A549 (cell line): Measurements from ENCODE around the gene AUTS2. TPM values are rescaled to one million over a fixed set of nuclear protein-coding genes. Genes with fewer than 3 reads are reported as not detected.

ENCODE experiments used
- ATAC-seq, 2 experiments: fragments of 200-7000 bp in 1 of 2; fragments of >200 bp in 1 of 2; cut with Nextera tagmentation in 1 of 2; cut with Tn5 transposase in 1 of 2; 3 replicates each; pipeline versions ENCODE4 v1.8.0 to v1.9.1; 2018 to 2020; ENCODE audit warnings: mild to moderate bottlenecking in 1 of 2, moderate library complexity in 1 of 2
- CTCF ChIA-PET: fragments of 300-600 bp; sonication (Branson Sonifier 250); formaldehyde crosslinking; extraction: SDS; loops from one replicate; lab custom pipeline; 2021; ENCODE audit warnings: antibody characterized with exemption, inconsistent platforms; lab: Yijun Ruan, JAX
- POLR2A ChIA-PET: fragments of 350-600 bp; formaldehyde crosslinking; extraction: SDS; loops from one replicate; lab custom pipeline; 2021; ENCODE audit warnings: antibody characterized with exemption, inconsistent platforms; lab: Yijun Ruan, JAX
- DNase-seq, 2 experiments: peaks; one replicate each; pipeline versions ENCODE4 v3.0.0 to v3.0.0-alpha.2; 2011 to 2016; ENCODE audit warnings: low read depth in 1 of 2, low spot score in 1 of 2
- FAIRE-seq: peaks from 2 replicates; lab custom pipeline; 2011; peaks lifted over from hg19 to GRCh38; lab: Jason Lieb, UNC
- H3K27ac ChIP-seq, 2 experiments: fragments of >200 bp; sonication (Bioruptor Twin); formaldehyde crosslinking; 3 replicates each; pipeline ENCODE4 v1.5.1; 2016 to 2017
- H3K4me1 ChIP-seq: fragments of >200 bp; sonication (Bioruptor Twin); formaldehyde crosslinking; 3 replicates; pipeline ENCODE4 v1.6.1; 2016
- H3K4me2 ChIP-seq: fragments of >200 bp; sonication (Bioruptor Twin); formaldehyde crosslinking; 3 replicates; pipeline ENCODE4 v1.6.1; 2016
- H3K4me3 ChIP-seq: fragments of >200 bp; sonication (Bioruptor Twin); formaldehyde crosslinking; 3 replicates; pipeline ENCODE4 v1.5.1; 2016
- H3K9me3 ChIP-seq: fragments of >200 bp; sonication (Bioruptor Twin); formaldehyde crosslinking; 3 replicates; pipeline ENCODE4 v1.6.1; 2016
- BHLHE40 ChIP-seq: IDR thresholded peaks from 2 replicates; pipeline ENCODE4 v1.6.1; 2012; ENCODE audit warnings: low read depth, low read length, inconsistent platforms
- CEBPB ChIP-seq, 2 experiments: fragments of >200 bp in 1 of 2; sonication (Bioruptor Twin) in 1 of 2; formaldehyde crosslinking in 1 of 2; IDR thresholded peaks; 2 replicates each; pipeline ENCODE4 v1.6.1; 2012 to 2016
- CHD4 ChIP-seq: fragments of 200-600 bp; sonication (generic); IDR thresholded peaks from 2 replicates; pipeline ENCODE4 v1.6.1; 2016; ENCODE audit warnings: antibody characterized with exemption, mild to moderate bottlenecking, borderline replicate concordance
- CTCF ChIP-seq: fragments of >200 bp; sonication (Bioruptor Twin); formaldehyde crosslinking; IDR thresholded peaks from 3 replicates; pipeline ENCODE4 v1.5.1; 2016
- EHF ChIP-seq: fragments of 250-450 bp; sonication (Bioruptor Pico); IDR thresholded peaks from 2 replicates; pipeline ENCODE4 v1.5.0; 2020; ENCODE audit warnings: mild to moderate bottlenecking
- ELK1 ChIP-seq: fragments of 150-350 bp; IDR thresholded peaks from 2 replicates; pipeline ENCODE4 v1.6.1; 2014; ENCODE audit warnings: low read depth, mild to moderate bottlenecking, low read length
- EP300 ChIP-seq, 2 experiments: fragments of >200 bp; sonication (Bioruptor Twin); formaldehyde crosslinking; IDR thresholded peaks; 2 replicates in 1 of 2; 3 replicates in 1 of 2; pipeline ENCODE4 v1.6.1; 2016 to 2017
- FOSB ChIP-seq: fragments of 250-450 bp; sonication (Bioruptor Pico); IDR thresholded peaks from 2 replicates; pipeline ENCODE4 v1.5.0; 2020; ENCODE audit warnings: mild to moderate bottlenecking, moderate library complexity
- FOSL2 ChIP-seq, 2 experiments: fragments of 450-650 bp in 1 of 2; fragments of >200 bp in 1 of 2; sonication (Bioruptor Twin) in 1 of 2; formaldehyde crosslinking; IDR thresholded peaks; 2 replicates each; pipeline versions ENCODE4 v1.5.0 to v1.6.1; 2016 to 2020; ENCODE audit warnings: mild to moderate bottlenecking in 1 of 2, moderate library complexity in 1 of 2
- HDAC2 ChIP-seq: fragments of 200-600 bp; sonication (generic); IDR thresholded peaks from 2 replicates; pipeline ENCODE4 v1.6.1; 2016
- HEYL ChIP-seq: fragments of 250-450 bp; sonication (Bioruptor Pico); IDR thresholded peaks from 2 replicates; pipeline ENCODE4 v1.8.0; 2021; ENCODE audit warnings: mild to moderate bottlenecking, moderate library complexity
- HOXA7 ChIP-seq: fragments of 250-450 bp; sonication (Bioruptor Pico); IDR thresholded peaks from 2 replicates; pipeline ENCODE4 v1.5.0; 2020; ENCODE audit warnings: mild to moderate bottlenecking, moderate library complexity
- HOXB13 ChIP-seq: fragments of 250-450 bp; sonication (Bioruptor Pico); IDR thresholded peaks from 2 replicates; pipeline ENCODE4 v1.5.0; 2020; ENCODE audit warnings: low read depth, mild to moderate bottlenecking, moderate library complexity
- HOXB5 ChIP-seq: fragments of 250-450 bp; sonication (Bioruptor Pico); IDR thresholded peaks from 2 replicates; pipeline ENCODE4 v1.5.0; 2020; ENCODE audit warnings: mild to moderate bottlenecking, moderate library complexity
- JUN ChIP-seq, 2 experiments: fragments of >200 bp; sonication (Bioruptor Twin); formaldehyde crosslinking; IDR thresholded peaks; 2 replicates in 1 of 2; 3 replicates in 1 of 2; pipeline ENCODE4 v1.6.1; 2016 to 2017
- KDM1A ChIP-seq: fragments of 200-600 bp; sonication (generic); IDR thresholded peaks from 2 replicates; pipeline ENCODE4 v1.6.1; 2016; ENCODE audit warnings: low read depth, mild to moderate bottlenecking
- MAFK ChIP-seq: fragments of 450-650 bp; IDR thresholded peaks from 2 replicates; pipeline ENCODE4 v1.6.1; 2014; ENCODE audit not compliant: partially characterized antibody
- MAX ChIP-seq: IDR thresholded peaks from 2 replicates; pipeline ENCODE4 v1.6.1; 2012
- MYC ChIP-seq: IDR thresholded peaks from 2 replicates; pipeline ENCODE4 v1.6.1; 2012; ENCODE audit warnings: mild to moderate bottlenecking, inconsistent platforms, low read length, improper control_type of control experiment, borderline replicate concordance
- NFE2L2 ChIP-seq: fragments of 150-350 bp; conservative IDR thresholded peaks from 2 replicates; pipeline ENCODE4 v1.6.1; 2014; ENCODE audit warnings: low read length
- NPAS2 ChIP-seq: fragments of 250-450 bp; sonication (Bioruptor Pico); IDR thresholded peaks from 2 replicates; pipeline ENCODE4 v1.8.0; 2022; ENCODE audit warnings: mild to moderate bottlenecking, moderate library complexity, borderline replicate concordance
- NR3C1 ChIP-seq: fragments of >200 bp; sonication (Bioruptor Twin); formaldehyde crosslinking; IDR thresholded peaks from 3 replicates; pipeline ENCODE4 v1.6.1; 2017
- PHF8 ChIP-seq: fragments of 200-600 bp; sonication (generic); IDR thresholded peaks from 2 replicates; pipeline ENCODE4 v1.6.1; 2016; ENCODE audit warnings: low read depth, mild to moderate bottlenecking, antibody characterized with exemption, moderate library complexity, borderline replicate concordance
- POLR2AphosphoS2 ChIP-seq: conservative IDR thresholded peaks from 2 replicates; pipeline ENCODE4 v1.6.1; 2012; ENCODE audit warnings: low read length, improper control_type of control experiment, inconsistent platforms
- RARB ChIP-seq: fragments of 250-450 bp; sonication (Bioruptor Pico); IDR thresholded peaks from 2 replicates; pipeline ENCODE4 v1.8.0; 2021; ENCODE audit warnings: mild to moderate bottlenecking, moderate library complexity
- REST ChIP-seq: fragments of 200-600 bp; sonication (generic); IDR thresholded peaks from 2 replicates; pipeline ENCODE4 v1.6.1; 2016; ENCODE audit warnings: antibody characterized with exemption, mild to moderate bottlenecking, moderate library complexity
- RNF2 ChIP-seq: fragments of 200-600 bp; sonication (generic); IDR thresholded peaks from 2 replicates; pipeline ENCODE4 v1.6.1; 2016; ENCODE audit warnings: low read depth, mild to moderate bottlenecking, antibody characterized with exemption, moderate library complexity, borderline replicate concordance
- SMC3 ChIP-seq: fragments of >200 bp; sonication (Bioruptor Twin); formaldehyde crosslinking; IDR thresholded peaks from 3 replicates; pipeline ENCODE4 v1.6.1; 2018; ENCODE audit warnings: inconsistent platforms
- SREBF2 ChIP-seq: fragments of 450-650 bp; IDR thresholded peaks from 2 replicates; pipeline ENCODE4 v1.6.1; 2014; ENCODE audit warnings: mild to moderate bottlenecking, moderate library complexity
- TFCP2L1 ChIP-seq: fragments of 250-450 bp; sonication (Bioruptor Pico); IDR thresholded peaks from 2 replicates; pipeline ENCODE4 v1.5.0; 2021; ENCODE audit warnings: mild to moderate bottlenecking
- TP53 ChIP-seq: fragments of 250-450 bp; sonication (Bioruptor Pico); IDR thresholded peaks from 2 replicates; pipeline ENCODE4 v1.5.0; 2021; ENCODE audit warnings: mild to moderate bottlenecking, moderate library complexity
- ZNF302 ChIP-seq: fragments of 250-450 bp; sonication (Bioruptor Pico); IDR thresholded peaks from 2 replicates; pipeline ENCODE4 v1.9.0; 2021; ENCODE audit warnings: inconsistent platforms, mild to moderate bottlenecking, moderate library complexity
- WGBS: methylation state at CpG from one replicate; pipeline ENCODE4 v1.1.6; 2017; ENCODE audit errors: missing lambda C conversion rate; 5-methylcytosine and 5-hydroxymethylcytosine counted together
- polyA plus RNA-seq, 4 experiments: library from polyadenylated mRNA; depleted of rRNA in 3 of 4; stranded (reverse); fragments of >200 nt; fragmentation: RNase III in 1 of 4; extraction: RNeasy Plus Mini Kit Qiagen cat#74134 plus additional on column Dnase treatment in 1 of 4; gene quantifications; 2 replicates in 3 of 4; 3 replicates in 1 of 4; pipeline ENCODE4 v1.2.3, GENCODE V29; 2011 to 2017

AUTS2 gene
- polyA plus RNA-seq, 2 of the 4 experiments (the other 2 are of a cell fraction), result 1.6 to 3.6 TPM

GRCh38 chr7:69813637-69814240, 215.5 kb downstream of the AUTS2 start:
- ChIA-PET POLR2A (no interaction called here), CTCF (interaction anchor here (1.1 kb wide), 1 partner anchor 118 kb away, joined by 3 read pairs; no protein-coding TSS in a partner anchor)
- no peak for FAIRE-seq
- no peak for DNase-seq
- Histone ChIP-seq H3K9me3 (no peaks in the 10 kb centered on the region), H3K4me3 (no peak overlapping the region), H3K27ac (no peak overlapping the region), H3K4me1 (no peaks in the 10 kb centered on the region), H3K4me2 (no peak overlapping the region)
- TF ChIP-seq SREBF2 (no peak), SMC3 (no peak), KDM1A (no peak), EP300 (IDR thresholded peaks at IDR 0.05) (no peak), ZNF302 (no peak), EHF (CRISPR knock-in tag) (no peak), RARB (CRISPR knock-in tag) (no peak), CEBPB (IDR thresholded peaks at IDR 0.05) (no peak), HDAC2 (no peak), RNF2 (no peak), POLR2AphosphoS2 (no peak), ELK1 (no peak), NFE2L2 (no peak), JUN (IDR thresholded peaks at IDR 0.05) (no peak), NR3C1 (no peak), MAX (no peak), CTCF (no peak), HOXA7 (CRISPR knock-in tag) (no peak), CHD4 (no peak)
- no peak for ATAC-seq

GRCh38 chr7:69814421-69814962, 216.2 kb downstream of the AUTS2 start:
- Histone ChIP-seq H3K4me2 (no peak overlapping the region), H3K9me3 (no peaks in the 10 kb centered on the region), H3K4me3 (no peak overlapping the region), H3K4me1 (peaks cover 5% of the 10 kb centered on the region; the same call in 1 of the 3 replicates), H3K27ac (no peak overlapping the region)
- TF ChIP-seq HOXB5 (CRISPR knock-in tag) (no peak), FOSB (no peak), FOSL2 (IDR thresholded peaks at IDR 0.05) (no peak), FOSL2 (CRISPR knock-in tag; IDR thresholded peaks at IDR 0.05) (no peak), KDM1A (no peak), BHLHE40 (no peak), NPAS2 (CRISPR knock-in tag) (no peak), RNF2 (no peak), MYC (no peak), PHF8 (no peak), HOXB13 (CRISPR knock-in tag) (no peak), EP300 (IDR thresholded peaks at IDR 0.05) (no peak), TFCP2L1 (no peak), REST (no peak), EHF (CRISPR knock-in tag) (no peak), TP53 (no peak), MAFK (no peak), HEYL (CRISPR knock-in tag) (no peak)
- ATAC-seq, result no peak
- 69% methylated on average over 14 of the region's 14 CpGs for WGBS
- no peak for FAIRE-seq
- DNase-seq, result no peak
- POLR2A ChIA-PET, result no interaction called here
- CTCF ChIA-PET, result interaction anchor here (1.1 kb wide), 1 partner anchor 118 kb away, joined by 3 read pairs; no protein-coding TSS in a partner anchor
